Ramos (cell line): ENCODE results near the gene RAB11FIP4.

Experiments used
- in situ Hi-C: fragments of 300-500 bp; cut with MboI; formaldehyde crosslinking; loops from one replicate; pipeline ENCODE4 v1.14.3; 2022; ENCODE audit warnings: low sequenced_read_pairs; ENCODE audit not compliant: unreplicated experiment

The RAB11FIP4 gene

GRCh38 chr17:31427684-31428083 is 36.2 kb downstream of the RAB11FIP4 start:
- in situ Hi-C loops = no loop called here

DNA sequence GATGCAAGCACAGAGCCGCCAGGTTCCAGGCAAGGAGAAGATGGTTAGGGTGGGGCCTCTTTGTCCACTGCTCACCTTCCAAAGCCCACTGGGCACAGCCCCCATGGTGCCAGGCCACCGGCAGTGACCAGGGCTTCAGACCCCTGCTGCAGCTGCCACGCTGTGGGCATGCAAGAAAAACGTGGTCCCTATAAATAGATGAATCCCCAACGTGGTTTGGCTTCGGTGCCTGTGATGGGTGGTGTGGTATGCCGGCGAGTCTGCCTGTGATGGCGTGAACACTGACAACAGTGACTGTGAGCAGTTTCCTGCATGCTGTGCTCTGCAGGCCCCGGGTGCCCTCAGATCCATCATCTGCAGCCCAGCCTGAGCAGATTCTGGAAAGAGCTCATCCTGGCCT is 36.6 kb downstream of the RAB11FIP4 start:
- in situ Hi-C loops = no loop called here

GRCh38 chr17:31428512-31428911 is 37.0 kb downstream of the RAB11FIP4 start:
- in situ Hi-C loops = no loop called here

GRCh38 chr17:31431098-31431851 is 39.8 kb downstream of the RAB11FIP4 start:
- in situ Hi-C loops = loop anchor here (5.0 kb wide), 1 partner anchor 96 kb away; no protein-coding TSS in a partner anchor

DNA sequence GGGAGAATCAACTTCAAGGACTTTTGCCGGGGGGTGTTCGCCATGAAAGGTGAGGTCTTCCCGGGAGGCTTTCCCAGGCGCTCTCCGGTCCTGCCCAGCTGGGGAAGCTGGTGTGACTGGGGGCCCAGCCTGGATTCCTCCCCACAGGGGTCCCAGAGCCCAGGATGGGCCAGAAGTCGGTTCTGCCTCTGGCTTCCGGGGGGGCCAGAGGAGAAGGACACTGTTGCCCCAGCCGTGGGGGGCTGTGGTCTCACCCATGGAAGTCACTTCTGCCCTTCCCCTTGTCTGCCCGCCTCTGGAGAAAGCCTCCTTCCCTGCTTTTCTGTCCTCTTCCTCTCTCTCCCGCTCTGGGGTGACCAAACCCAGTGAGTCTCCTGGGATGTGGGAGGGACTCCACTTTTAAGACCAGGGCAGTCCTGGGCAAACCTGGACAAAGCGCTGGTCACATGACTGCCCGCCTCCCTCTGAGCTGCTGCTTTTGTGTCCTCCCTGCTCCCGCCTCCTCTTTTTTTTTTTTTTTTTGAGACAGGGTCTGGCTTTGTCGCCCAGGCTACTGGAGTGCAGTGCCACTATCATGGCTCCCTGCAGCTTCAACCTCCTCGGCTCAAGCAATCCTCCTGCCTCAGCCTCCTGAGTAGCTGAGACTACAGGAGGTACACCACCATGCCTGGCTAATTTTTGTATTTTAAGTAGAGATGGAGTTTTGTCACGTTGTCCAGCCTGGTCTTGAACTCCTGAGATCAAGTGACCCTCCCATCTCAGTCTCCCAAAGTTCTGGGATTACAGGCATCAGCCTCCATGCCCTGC is 40.6 kb downstream of the RAB11FIP4 start:
- in situ Hi-C loops = loop anchor here (5.0 kb wide), 1 partner anchor 95 kb away; no protein-coding TSS in a partner anchor

DNA sequence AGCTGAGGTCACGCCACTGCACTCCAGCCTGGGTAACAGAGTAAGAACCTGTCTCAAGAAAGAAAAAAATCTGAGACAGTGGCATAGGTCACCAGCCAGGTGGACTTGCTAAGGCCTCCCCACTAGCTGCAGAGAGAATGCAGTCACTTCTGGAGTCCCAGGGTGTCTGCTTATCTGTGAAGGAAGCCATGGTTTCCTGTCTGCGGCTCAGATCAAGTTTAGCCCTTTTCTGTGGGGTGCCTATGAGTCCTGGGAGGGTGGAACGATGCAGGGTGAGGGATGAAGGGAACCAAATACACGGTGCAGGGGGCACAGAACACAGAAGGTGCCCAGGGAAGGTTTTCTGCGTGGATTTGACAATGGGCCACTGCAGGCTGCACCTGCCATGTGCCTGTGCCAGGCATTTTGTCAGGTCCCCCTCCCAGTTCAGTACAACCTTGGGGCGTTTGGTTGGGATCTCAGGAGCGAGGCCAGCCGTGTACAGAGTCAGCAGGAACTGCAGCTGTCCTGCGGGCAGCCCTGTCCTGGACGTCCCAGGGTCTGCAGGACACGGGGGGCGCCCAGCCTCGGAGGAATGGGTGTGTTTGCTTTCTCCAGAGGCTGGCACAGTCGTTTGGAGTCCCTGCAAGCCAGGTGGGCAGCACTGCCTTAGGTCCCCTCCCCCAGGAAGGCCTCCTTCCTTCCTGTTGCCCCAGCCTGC is 41.8 kb downstream of the RAB11FIP4 start:
- in situ Hi-C loops = loop anchor here (5.0 kb wide), 1 partner anchor 94 kb away; no protein-coding TSS in a partner anchor

GRCh38 chr17:31433811-31434726 is 42.6 kb downstream of the RAB11FIP4 start:
- in situ Hi-C loops = loop anchor here (5.0 kb wide), 1 partner anchor 93 kb away; no protein-coding TSS in a partner anchor

GRCh38 chr17:31434727-31435050 is 43.2 kb downstream of the RAB11FIP4 start:
- in situ Hi-C loops = loop anchor here (5.0 kb wide), 1 partner anchor 93 kb away; no protein-coding TSS in a partner anchor

DNA sequence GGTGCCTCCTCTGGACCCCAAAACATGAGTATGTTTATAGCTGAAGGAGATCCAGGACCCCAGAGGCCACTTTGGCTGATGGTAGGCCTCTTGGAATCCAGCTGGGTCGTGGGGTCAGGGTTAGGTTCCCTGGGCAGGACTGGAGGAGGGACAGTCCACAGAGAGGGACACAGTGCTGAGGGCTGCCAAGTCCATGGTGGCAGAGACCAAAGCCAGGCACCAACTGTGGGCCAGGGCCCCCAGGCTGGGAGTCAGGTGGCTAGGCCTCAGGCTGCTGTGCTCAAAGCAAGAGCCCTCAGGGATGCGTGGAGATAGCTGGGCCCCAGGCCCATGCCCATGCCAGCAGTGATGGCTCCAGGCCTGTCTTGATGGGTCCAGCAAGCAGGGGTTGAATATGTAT is 44.1 kb downstream of the RAB11FIP4 start:
- in situ Hi-C loops = no loop called here

GRCh38 chr17:31437720-31438400 is 46.4 kb downstream of the RAB11FIP4 start:
- in situ Hi-C loops = no loop called here

GRCh38 chr17:31439716-31440115 is 48.2 kb downstream of the RAB11FIP4 start:
- in situ Hi-C loops = loop anchor here (5.0 kb wide), 1 partner anchor 393 kb away; no protein-coding TSS in a partner anchor

DNA sequence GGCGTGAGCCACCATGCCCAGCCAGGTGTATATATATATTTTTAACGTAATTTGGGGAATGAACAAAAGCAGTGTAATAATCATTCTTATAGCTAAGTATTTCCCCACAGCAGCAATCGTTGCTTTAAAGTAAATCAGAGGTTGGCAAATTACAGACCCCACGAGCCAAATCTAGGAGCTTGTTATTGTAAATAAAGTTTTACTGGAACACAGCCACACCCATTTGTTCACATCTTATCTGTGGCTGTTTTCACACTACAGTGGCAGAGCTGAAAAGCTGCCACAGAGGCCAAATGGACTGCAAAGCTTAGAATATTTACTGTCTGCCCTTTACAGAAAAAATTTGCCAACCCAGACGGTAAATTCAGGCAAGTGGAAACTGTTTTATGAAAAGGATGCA is 50.8 kb downstream of the RAB11FIP4 start:
- in situ Hi-C loops = loop anchor here (5.0 kb wide), 1 partner anchor 390 kb away; no protein-coding TSS in a partner anchor

DNA sequence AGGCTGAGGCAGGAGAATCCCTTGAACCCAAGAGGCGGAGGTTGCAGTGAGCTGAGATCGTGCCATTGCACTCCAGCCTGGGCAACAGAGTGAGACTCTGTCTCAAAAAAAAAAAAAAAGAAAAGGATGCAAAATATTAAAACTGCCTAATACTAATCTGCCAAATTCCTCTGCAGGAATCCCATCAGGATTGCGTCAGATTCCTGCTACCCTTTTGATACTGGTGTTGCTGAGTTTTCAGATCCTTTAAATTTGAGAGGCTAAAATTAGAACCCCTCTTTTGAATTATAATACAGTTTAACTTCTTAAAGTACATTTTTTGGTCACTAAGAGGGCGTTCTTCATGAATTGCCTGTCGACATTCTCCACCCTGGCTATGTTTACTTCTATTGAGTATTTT is 51.4 kb downstream of the RAB11FIP4 start:
- in situ Hi-C loops = loop anchor here (5.0 kb wide), 1 partner anchor 389 kb away; no protein-coding TSS in a partner anchor

DNA sequence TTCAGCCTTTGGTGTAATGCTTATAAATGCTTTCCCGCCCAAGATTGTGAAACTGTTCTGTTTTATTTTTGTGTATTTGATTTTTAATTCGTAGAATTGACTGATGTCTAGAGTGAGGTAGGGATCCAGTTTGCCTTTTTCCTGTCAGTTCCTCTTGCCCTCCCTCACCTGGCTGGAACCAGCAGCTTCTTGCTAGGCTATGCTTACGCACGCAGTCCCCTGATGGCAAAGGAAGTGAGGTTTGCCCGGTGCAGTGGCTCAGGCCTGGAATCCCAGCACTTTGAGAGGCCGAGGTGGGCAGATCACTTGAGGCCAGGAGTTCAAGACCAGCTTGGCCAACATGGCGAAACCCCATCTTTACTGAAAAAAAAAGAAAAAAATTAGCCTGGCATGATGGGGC is 51.9 kb downstream of the RAB11FIP4 start:
- in situ Hi-C loops = loop anchor here (5.0 kb wide), 1 partner anchor 389 kb away; no protein-coding TSS in a partner anchor

GRCh38 chr17:31444026-31444425 is 52.6 kb downstream of the RAB11FIP4 start:
- in situ Hi-C loops = loop anchor here (5.0 kb wide), 1 partner anchor 388 kb away; no protein-coding TSS in a partner anchor

- in situ Hi-C loops = no loop called here
Observed at GRCh38 chr17:31446195-31446967, 54.9 kb downstream of the RAB11FIP4 start.

DNA sequence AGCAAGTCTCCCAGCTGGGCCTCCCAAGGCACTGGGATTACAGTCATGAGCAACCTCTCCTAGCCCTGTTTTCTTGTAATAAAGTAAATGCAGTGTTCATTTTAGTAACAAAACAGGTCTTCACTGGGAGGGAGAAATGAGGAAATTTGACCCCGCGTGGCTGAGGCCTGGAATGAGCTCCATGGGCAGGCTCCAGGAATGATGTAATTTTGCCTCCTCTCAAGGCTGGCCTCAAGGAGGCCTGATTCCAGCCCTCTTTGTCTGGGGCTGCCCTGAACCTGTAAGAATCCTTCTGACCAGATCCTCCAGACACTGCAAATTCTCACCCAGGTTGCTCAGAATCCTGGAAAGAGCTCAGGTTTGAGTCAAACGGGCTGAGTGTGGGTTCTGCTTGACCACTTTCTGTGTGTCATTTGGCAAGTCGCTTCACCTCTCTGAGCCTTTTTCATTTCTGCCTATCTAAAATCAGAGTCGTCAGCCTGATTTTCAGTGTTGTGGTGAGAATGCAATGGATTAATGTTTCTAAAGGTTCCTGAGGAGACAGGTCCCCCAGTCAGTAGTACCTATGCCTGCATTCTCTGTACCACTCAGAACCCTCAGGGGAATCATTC is 57.1 kb downstream of the RAB11FIP4 start:
- in situ Hi-C loops = no loop called here

GRCh38 chr17:31449111-31449510 is 57.6 kb downstream of the RAB11FIP4 start:
- in situ Hi-C loops = no loop called here
